Stimulated activated CD4-positive, alpha-beta T cell treated with anti-CD3 and anti-CD28 coated beads, Interleukin-4, amount 100 ng/mL, for 48 hours (primary cell): ENCODE results near the gene ANGPT4.
"Not testable (repeated sequence)": the region's sequence is repeated elsewhere in the genome, so short reads cannot be mapped to it uniquely, and the experiment has no call there.

Experiments used
- DNase-seq, 2 donors: peaks; one replicate each; pipeline ENCODE4 v3.0.0-alpha.2; 2020; ENCODE audit warnings: low read depth in 2 of 2

ANGPT4 gene

DNA sequence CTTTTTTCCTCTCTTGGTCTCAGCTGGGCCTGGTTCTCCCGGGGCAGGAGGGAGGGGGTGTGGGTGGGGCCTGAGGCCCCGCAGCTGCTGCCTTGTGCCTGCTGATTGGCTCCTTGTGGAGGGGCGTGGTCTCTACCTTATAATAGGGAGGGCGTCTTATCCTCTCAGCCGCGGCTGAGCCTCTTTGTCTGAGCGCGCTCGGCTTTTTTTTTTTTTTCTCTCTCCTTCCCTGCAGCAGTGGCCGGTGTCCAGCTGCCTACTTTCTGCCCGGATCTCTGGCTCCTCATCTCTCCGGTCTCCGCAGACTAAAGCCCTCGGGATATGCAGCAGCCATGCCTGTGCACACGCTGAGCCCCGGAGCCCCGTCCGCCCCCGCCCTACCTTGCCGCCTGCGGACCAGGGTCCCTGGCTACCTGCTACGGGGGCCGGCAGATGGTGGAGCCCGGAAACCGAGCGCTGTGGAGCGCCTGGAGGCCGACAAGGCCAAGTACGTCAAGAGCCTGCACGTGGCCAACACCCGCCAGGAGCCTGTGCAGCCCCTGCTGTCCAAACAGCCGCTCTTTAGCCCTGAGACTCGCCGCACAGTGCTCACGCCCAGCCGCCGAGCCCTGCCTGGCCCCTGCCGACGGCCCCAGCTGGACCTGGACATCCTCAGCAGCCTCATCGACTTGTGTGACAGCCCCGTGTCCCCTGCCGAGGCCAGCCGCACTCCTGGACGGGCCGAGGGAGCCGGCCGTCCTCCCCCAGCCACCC is 71.5 kb downstream of the ANGPT4 start:
- DNase-seq, result peak; percentile 78 to 87

DNA sequence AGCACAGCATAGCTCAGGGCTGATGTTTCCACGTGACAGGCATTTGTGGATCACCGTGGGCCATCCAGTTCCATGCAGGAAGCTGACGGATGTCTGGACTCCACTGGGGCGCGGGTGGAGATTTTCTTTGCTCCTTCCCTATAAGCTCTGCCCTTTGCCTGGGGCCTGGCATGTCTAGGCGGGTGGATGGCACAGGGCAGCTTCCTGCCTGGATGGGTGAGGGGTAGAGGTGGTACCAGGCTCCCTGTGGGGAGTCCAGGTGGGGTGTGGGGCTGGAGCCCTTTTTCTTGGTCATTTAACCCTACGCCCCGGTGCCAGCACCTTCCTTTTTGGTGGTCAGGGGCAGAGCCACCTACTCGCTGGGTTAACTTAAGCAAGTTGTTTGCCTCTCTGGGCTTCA is 72.2 kb downstream of the ANGPT4 start:
- DNase-seq, result no peak

DNA sequence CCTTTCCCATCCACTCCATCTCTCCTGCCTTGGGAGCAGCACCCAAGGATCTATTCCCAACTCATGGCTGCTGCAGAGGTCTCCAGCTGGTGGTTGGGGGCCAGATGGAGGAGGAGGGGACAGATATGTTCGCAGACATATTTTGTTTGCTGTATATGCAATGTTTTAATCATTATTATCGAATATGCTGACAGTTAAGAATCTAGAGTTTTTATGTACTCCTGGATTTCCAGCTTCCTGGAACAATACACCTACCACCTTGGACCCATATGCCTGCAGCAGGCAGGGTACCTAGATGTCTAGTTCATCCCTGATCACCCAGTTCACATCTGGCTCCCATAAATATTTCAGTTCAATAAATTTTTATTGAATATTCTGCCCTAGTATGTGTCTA is 73.6 kb downstream of the ANGPT4 start:
- DNase-seq, result no peak

DNA sequence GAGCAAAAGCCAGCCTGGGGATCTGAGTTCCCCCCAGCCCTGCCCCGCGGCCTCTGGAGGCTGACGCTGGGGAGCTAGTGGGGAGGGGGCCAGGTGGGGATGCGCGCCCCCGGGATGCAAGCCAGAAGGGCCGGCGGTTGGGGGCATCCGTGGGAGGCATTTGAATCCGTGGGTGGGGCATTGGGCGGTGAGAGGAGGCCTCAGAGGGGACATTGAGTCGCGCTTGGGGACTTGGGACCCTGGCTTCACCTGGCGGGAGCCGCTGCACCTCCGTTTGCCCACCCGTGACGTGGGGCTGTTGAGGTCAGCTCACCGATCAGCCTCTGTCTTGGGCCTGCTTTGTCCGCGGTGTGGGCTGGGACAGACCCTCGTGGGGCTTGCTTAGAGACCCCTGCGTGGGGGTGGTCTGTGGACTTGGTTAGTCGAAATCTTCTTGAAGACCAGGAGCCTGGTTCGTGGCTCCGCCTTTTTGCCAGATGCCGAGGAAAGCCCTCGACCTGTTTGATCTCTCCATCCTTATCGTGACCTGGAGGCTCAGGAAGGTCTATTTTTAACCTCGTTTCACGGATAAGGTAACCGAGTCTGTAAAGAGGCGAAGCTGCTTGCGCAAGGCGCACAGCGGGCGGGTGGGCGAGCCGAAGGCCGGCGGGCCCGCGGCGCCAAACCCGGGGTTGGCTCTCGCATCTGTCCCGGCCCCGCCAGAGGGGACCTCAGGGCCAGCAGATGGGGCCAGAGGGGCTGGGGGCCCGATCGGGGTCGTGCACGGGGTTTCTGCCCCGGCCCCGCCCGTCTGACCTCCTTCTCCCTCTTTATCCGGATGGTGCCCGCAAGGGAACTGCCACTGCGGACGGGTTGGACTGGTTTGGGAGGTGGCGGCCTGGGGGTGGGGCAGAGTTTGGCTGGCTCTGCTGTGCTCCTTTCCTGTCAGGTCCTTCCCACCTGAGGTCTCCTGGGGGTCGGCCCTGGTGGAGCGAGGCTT is 74.3 kb downstream of the ANGPT4 start:
- DNase-seq, result no peak

DNA sequence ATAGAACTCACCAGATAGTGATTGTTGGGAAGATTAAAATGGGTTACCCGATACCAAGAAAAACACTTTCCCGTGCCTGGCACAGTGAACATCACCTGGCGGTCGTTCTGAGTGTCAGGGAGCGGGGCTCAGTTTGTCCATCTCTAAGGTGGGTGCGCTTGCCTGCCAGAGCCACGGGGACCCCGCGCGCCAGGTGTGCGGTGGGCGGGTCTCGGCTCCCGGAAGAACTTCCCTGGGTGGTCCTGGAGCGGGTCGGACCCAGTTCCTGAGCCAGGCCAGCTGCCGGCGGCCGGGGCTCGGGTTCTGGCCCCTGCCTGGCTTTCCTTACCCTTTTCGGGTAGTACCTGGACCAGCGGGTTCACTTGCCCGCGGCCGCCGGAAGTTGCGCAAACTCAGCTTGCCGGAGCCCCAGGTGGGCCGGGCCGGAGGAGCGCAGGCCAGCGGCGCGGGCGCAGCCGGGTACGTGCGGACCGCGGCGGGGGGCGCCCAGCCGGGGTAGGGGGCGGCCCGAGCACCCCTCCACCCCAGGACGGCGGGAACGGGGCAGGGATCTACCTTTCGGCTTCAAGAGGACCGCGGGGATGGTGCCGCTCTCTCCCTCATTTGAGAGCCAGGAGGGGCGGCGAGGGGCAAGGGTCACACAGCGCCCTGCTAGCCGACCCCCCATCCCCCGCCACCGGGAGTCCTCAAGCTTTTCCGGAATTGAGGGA is 75.1 kb downstream of the ANGPT4 start:
- DNase-seq, result no peak

DNA sequence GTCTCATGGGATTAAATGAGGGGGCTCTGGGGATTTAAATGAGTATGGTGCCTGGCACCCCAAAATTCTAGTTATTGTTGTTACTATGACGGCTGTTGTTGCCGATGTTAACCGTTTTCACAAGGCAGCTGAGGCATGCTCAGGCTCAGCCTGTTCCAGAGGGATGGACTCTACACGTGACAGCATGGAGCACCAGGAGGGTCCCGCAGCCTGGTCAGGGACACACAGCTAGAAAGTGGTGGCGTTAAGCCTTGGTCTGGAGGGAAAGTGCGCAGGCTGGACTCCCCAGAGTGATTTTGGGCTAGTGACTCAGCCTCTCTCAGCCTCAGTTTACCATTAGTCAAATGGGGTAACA is 75.7 kb downstream of the ANGPT4 start:
- DNase-seq, result no peak

DNA sequence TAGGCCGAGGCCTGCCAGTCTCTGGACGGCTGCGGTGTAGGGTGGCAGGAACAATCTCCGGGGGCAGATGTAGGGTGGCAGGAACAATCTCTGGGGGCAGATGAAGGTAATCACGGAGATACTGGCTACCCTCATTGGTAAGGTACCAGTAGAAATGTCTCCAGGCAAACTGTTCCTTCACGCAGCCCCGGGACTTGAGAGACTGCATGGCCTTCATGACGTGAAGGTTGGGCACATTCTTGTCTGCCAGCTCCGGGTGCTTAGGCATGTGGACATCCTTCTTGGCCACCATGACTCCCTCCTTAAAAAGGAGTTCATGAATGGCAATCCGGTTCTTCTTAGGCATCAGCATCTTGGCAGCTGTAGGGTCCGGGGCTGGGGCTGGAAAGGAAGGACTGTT is 76.5 kb downstream of the ANGPT4 start:
- DNase-seq, result no peak

DNA sequence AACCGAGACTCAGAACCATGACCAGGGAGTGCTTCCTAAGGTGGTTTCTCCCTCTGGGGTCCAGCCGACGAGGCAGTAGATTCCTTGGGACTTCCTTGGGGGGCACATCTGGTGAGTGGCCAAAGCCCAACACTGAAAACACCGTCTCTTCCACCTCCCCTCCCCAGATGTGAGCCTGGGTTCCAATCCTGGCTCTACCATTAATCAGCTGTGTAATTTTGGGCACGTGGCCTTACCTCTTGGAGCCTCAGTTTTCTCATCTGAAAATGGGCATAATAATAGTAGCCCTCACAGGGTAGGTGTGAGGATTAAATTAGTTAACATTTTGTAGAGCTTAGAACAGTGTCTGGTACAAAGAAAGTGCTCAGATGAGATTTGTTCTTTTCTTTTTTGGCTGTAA is 77.1 kb downstream of the ANGPT4 start:
- DNase-seq, result no peak

DNA sequence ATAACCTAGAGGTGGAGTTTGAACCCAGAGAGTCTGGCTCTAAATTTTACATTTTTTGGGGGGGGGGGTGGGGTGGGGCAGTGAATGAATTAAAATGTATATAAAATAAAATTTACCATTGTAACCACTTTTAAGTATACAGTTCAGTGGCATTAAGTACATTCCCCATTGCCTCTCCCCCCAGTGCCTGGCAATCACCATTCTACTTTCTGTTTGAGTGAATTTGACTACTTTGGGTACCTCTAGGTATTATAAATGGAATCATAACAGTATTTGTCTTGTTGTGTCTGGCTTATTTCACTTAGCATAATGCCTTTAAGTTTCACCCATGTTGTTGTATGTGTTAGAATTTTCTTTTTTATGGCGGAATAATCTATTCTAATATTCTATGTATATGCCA is 79.9 kb downstream of the ANGPT4 start:
- DNase-seq, result no peak

DNA sequence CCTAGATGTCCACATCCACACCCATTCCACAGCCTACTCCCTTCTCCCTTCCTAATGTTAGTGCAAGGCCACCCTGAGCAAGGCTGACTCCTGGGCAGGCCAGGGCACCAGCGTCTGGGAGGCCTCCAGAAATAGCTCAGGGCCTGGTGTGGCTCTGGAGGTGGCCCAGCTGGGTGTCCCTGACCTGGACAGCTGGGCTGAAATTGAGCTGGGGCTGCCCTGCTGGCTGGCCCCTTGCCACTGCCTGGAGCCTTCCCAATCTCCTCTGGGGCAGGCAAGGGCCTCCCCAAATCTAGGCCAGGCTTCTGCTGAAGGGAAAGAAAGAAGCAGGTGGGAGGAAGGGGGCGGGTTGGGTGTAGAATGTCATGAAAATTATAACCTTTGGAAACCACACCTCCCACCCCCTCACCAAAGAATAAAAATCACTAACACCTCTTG is 80.5 kb downstream of the ANGPT4 start:
- no peak for DNase-seq

DNA sequence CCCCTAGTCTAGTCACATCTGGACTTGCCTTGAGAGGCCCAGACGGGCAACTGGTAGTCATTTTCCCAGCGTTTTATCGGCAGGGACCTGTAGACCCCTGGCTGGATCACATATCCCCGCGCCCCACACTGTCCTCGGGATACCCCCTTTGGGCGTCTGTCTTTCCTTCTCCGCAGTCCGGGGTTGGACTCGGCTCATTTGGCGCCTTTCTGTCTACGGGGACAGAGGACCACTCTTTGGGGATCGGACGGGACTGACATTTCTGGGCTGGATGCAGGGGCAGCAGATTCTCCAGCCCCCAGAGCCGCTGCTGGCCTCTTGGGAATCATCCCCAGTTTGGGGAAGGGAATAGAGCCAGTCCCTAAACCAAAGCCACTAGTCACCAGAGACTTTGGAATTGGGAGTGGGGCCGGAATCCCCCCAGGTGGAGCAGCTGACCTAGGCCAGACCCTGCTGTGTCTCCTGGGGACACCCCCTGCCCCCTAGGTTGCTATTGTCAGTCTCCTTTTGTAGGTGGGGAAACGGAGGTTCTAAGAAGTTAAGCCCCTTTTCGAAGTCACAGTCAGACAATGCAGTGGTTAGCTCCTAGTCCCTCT is 81.9 kb downstream of the ANGPT4 start:
- DNase-seq, result no peak

DNA sequence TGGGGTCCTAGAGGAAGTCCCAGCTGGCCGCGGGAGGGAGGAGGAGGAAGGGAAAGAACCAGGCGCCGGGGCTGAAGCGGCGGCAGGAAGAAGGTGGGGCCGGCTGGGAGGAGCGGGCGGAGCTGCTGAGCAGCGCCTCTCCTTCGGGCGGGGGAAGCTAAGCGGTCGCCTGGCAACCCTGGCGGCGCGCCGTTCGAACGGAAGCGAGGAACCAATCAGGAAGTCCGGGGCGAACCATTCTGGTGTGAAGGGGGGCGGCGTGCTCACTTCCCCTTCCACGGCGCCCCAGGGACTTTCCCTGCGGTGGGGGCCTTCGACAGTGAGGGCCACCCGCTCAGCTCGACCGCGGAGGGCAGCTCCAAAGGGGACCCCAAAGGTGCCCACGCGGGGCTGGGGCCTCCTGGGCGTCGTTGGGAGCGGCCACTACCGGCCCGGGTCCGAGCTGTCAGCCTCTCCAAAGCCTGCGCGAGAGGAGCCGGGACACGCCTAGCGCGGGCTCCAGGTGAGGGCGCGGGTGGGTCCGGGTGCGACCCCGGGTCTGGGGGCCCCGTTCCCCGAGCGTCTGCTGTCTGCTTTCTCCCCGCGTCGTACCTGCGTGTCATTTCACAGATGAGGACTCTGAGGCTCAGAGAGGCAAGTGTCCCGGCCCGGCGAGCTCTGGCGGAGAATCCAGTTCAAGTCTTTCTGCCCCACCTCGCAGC is 82.5 kb downstream of the ANGPT4 start, which contains the start of gene FAM110A:
TSS of gene FAM110A (plus strand) at position 266 of the 701 bp plus-strand sequence. CDS start 11,090 bp downstream, outside the sequence.
- DNase-seq, result peak; percentile 91 to 95

DNA sequence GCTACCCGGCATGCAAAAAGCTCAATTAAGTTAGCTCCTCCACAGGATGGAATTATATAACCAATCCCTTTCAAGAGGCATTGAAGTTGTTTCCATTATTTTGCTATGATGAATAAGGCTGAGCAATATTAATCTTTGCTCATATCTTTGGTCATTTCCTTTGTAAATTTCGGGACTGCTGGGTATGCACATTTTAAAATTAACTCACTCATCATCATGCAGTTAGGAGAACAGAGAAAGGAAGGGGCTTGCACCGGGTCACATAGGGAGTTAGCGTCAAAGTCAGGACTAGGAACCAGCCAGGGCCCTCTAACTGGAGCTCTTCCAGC is 83.0 kb downstream of the ANGPT4 start:
- DNase-seq, result no peak

DNA sequence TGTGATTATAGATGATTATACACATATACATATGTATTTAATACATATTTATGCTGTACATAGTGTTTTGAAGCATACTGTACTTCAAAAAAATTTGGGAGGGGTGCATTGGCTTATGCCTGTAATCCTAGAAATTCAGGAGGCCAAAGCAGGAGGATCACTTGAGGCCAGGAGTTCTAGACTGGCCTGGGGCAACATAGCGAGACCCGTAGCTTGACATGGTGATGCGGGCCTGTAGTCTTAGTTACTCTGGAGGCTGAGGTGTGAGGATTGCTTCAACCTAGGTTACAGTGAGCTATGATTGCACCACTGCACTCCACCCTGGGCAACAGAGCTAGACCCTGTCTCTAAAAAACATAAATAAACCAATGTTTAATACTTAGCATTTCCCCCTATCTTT is 84.2 kb downstream of the ANGPT4 start:
- no peak for DNase-seq

DNA sequence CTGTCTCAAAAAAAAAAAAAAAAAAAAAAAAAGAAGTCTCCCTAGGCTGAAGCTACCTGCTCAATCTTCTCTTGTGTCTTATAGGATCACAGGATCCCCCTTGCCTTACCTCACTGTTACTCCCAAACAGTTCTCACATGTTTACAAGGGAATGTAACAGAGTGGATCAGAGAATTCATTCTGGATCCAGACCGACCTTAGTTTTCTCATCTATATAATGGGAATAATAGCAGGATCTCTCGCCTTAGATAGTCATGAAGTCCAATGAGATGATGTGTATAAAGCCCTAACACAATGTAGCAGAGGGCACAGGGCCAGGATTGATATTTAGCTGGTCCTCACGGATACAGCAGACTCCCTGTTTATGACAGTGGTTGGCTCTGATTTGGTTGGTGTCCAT is 84.9 kb downstream of the ANGPT4 start:
- no peak for DNase-seq

DNA sequence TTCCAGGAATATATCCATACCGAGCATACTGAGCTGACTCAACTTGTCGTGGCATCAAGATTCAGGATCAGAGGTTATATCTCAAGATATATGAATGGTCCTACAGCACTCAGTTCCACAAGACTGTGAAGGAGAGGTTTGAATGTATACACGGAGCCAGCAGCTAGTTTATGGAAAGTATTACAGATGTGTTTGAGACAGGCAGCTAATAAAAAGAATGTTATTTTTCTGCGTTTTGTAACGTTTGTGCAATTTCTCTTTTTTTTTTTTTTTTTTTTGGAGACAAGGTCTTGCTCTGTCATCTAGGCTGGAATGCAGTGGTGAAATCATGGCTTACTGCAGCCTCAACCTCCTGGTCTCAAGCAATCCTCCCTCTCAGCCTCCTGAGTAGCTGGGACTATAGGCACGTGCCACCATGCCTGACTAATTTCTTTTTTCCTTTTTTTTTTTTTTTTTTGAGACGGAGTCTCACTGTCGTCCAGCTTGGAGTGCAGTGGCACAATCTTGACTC is 86.1 kb downstream of the ANGPT4 start:
- no peak for DNase-seq

DNA sequence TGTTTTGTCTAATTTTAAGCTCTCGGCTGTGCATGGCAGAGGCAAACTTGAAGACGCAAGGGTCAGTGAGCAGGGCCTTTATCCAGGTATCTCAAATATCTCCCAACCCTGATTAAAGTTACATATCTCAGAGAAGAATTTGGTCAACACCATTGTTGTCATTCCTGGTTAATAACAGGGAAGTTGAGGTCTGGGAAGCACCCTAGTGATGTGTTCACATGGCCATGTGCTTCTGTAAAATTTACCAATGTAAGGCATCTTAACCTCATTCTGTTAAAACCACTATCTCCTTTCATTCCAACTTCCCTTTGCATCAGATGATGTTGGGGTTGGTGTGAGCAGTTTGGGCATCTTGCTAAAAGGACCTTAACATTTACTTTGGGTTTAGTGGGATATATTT is 86.6 kb downstream of the ANGPT4 start:
- no peak for DNase-seq

DNA sequence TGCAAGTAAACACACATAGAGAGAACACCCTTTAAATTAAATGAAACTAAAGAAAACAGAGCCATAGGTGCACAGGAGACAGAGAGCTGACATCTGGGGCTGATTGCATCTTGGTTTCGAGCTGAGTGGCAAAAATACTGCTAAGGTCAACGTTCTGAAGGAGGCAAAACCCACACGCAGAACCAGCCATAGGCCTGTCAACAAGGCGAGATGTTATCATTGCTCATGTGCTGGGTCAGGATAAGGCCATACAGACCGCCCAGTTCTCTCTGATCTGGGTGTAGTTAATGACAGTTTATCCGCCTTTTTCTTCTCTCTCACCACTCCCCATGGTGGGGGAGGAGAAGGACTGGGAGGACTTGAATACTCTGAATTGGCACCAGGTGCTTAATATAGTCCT is 87.1 kb downstream of the ANGPT4 start:
- no peak for DNase-seq

DNA sequence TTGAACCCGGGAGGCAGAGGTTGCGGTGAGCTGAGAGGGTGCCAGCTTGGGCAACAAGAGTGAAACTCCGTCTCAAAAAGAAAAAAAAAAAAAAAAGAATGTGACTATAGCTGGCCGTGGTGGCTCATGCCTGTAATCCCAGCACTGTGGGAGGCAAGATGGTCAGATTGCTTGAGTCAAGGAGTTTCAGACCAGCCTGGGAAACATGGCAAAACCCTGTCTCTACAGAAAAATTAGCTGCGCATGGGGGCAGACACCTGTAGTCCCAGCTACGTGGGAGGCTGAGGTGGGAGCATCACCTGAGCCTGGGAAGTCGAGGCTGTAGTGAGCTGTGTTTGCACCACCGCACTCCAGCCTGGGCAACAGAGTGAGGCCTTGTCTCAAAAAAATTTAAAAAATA is 88.2 kb downstream of the ANGPT4 start:
- not testable (repeated sequence) for DNase-seq

DNA sequence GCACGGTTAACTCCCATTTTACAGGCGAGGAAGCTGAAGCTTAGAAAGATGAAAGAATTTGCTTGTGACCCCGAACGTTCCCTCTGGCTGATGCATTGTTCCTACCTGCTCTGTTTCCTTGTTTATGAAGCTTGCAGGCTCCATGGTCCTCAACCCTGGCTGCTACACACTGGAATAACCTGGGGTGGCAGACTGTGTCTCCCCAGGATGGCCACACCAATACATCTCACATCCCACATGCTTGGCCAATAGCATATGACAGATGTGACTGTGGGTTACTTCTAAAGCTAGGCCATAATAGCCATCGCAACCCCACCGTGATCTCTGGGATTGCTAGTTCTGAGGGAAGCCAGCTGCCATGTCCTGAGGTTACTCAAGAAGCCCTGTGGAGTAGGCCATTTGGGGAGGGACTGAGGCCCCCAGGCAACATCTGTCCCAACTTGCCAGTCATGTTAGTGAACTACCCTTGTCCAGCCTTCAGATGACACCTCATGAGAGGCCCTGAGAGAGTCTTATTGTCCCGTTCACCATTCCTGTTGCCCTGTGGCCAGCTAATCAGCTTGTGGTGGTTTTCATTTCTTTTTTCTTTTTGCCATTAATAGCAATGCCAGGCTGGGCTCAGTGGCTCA is 89.3 kb downstream of the ANGPT4 start:
- DNase-seq, result no peak
